Kidney glomerular epithelial cell (primary cell): ENCODE results near the gene SCG5.
A peak's percentile ranks its signal among the peaks of the same experiment; 100 is the strongest.

Experiments used
- DNase-seq: peaks from one replicate; lab custom pipeline; 2025; lab: John Stamatoyannopoulos, UW

The SCG5 gene

DNA sequence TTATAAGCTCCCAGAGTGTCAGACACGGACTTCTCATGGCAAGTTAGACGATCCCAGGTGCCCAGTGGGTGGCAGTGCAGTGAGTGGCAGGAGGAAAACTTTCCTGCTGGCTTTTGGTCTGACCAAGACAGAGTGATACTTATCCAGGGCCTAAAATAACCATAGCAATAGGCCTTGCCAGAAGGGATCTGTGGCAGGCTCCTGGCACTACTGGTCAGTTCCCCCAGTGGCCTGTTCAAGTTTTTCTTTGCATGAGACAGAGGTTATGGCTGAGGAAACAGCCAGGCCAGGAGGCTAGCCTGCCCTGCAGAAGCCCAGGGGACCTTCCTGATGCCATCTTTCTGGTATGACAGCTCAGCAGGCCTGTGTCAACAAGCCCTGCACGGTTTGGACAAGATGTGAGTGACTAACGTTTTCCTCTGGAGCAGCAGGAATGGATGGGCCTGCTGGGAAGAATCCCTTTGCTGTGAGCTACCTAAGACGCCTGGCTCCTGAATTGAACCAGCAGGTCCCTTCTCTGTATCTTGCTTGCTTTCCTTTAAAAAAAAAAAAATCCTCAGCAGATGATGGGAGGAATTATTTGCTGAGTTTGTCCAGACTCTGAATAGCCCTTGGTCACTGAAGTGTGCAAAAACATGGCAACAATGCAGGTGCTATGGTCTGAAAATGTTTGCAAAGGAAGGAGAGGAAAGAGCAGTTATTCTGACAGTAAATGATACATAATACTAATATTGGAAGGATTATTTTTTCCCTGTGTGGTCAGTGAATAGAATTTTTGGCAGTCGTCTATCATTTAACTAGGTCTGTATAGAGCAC is 18.0 kb downstream of the SCG5 start:
- peak; percentile 71 for DNase-seq

DNA sequence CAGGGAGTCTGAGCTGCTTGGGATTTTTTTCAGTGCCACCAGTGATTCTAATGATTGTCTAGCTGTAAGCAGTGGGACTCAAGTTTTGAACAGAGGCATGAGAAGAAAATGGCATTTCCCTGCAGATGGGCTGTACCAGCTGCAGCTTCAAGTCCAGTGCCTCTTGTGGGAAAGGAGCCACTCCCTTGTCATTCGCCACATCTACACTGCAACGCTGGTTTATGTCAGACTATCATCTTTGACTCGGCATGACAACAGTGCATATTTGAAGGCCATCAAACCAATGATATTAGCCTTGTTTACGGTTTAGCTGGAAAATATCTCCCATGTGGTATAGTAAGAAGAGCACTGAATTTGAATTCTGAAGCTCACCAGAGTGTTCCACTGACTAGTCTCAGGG is 22.2 kb downstream of the SCG5 start:
- DNase-seq = no peak

DNA sequence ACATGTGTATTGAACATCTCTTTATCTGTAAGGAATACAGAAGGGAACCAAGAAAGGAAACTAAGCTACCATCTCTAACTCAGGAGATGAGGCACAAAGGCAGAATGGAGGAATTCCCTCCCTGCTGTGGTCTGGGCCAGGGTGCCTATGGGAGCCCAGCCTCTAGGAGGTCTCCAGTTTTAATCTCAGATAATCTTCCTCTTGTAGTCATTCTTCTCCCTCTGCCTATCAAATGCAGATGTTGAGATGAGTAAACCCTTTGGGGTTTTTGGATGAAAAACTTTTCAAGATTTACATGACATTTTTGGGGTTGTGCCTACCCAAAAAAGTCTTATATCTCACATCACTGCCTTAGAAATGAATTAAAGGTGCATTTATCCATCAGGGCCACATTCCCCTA is 23.3 kb downstream of the SCG5 start:
- DNase-seq = no peak

DNA sequence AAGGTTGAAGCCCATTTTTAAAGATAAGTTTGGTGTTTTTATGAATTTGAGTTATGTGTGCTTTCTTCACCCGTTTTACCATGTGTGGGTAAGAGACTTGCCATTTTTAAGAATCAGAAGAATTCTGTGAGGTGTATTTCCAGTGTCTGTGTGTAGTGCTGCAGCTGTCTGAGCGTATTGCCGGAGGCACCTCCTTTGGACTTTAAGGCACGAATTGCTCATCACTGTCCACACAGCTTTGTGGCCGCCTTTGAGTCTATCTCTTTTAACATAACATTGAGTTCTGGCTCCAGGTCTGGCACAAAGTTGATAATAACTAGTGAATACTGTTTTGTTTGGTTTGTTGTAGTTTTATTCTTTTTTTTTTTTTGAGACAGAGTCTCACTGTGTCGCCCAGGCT is 25.8 kb downstream of the SCG5 start:
- no peak for DNase-seq

DNA sequence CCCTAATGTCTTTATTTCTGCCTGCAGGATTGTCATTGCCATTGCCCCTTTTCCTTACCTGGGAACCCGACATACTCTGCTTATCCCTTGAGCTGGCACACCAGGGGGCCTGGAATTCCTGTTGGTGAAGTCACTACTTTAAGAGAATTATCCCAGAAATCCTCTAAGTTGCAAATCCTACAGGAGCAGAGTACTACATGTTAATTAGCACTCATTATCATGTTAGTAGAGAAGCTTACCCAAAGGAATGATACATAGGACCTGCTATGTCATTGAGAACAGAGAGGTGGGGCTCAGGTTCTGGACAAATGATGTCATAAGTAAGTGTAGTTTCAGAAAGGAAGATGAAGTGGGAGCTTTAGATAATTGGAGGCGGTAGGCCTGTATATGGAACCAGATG is 27.4 kb downstream of the SCG5 start:
- no peak for DNase-seq

DNA sequence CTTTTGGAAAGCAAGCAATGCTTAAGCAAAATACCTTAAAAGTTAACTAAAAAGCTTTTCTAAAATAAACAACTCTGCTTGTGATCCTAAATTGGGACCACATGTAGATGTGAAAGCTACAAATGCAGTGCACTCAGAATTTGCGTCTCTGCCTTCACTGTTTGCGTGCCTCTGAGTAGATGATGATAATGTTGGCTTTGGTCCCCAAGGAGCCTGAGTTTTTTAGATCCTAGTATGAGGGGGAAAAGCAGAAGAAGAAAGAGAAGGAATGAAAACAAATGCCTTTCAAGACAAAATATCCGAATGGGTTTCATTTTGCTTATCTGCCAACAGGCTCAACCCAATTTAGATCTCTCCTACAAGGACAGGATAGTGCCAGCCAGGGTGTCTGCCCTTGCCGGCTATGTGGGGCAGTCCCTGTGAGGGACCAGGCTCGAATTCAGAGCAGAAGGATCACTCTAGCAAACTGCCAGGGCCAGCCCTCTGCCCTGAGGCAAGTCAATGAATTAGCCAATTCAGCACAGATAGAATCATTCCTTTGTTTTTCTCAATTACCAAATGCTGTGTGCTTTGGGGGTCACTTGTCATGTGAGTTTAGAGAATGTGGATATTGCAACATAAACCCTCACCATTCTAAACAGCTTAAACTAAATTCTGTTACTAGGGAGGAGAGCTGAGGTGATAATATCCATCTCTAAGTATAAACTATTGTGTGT is 28.5 kb downstream of the SCG5 start:
- DNase-seq = no peak

DNA sequence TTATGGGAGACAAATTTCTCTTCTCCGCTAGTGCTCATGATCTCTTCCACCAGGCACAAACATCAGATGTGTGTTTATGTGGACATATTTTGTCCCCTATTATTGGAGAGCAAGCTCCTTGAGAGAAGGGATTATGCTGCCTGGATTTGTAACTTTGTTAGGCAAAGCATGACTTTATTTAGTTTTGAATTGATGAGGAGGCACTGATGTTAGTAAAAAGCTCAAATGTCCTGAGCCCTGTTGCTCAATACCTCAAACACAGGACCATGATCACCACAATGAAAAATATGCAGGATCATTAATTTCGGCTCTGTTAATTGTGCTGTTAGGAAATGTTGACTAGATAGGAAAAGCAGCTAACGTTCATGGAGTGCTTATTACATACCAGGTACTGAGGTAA is 29.1 kb downstream of the SCG5 start:
- DNase-seq = no peak

DNA sequence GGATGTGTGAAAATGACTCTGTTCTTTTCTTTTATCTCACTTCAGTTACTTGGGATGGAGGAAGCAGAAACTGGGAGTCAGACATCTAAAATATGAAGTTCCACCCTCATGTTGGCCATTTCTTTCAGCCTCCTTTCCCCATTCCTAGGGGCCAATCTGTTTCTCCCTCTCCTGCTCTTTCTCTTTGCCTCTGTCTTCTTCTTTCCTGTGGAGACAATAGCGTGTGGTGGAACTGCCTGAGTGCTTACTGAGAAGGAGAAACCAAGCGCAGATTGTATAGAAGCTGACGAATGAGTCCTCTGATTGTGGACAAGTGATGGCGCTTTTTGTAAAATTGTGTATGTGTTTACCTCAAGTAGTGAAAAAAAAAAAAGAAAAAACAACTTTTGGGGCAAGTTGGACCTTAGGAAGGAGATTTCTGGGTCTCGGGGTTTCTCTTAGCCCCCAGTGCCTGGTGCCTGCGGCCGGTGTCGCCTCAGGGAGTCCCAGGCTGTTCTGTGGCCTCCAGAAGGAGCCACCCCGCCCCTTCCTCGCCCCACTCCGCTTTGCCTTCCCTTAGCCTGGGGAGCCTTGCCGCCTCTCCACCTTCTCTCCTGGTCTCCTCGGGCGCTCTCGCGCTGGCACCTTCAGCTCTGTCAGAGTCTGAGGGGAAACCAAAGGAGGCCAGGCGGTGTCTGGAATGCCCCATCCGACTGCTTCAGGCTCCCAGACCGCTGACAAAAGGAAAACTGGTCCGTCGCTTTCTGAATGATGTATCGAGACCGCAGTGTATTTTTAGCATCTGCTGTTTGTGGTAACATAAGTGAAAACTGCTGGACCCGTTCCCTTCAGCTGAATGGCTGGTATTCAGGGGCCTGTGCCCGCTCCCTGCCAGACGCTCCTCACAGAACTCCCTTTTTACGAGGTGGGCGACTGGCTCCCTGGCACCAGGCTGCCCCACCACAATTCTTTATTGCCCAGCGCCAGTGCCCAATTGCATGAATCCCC is 30.1 kb downstream of the SCG5 start:
- DNase-seq = no peak

DNA sequence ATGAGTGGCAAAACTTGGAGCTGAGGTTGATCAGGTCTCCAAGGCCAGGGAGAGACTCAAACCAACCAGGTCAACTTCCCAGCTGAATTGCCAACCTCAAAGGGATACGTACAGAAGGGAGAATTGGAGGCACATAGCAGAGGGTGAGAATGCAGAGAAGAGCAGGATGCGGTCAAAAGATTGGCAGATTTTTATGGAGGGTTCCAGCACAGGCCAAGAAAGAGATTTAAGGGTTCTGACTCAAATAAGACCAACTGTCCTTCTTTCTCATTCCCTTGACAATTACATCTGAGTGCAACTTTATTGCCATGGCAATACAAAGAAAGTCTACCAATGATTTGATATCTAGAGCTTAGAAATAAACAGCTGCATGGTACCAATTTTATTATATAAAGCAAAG is 33.2 kb downstream of the SCG5 start:
- no peak for DNase-seq

DNA sequence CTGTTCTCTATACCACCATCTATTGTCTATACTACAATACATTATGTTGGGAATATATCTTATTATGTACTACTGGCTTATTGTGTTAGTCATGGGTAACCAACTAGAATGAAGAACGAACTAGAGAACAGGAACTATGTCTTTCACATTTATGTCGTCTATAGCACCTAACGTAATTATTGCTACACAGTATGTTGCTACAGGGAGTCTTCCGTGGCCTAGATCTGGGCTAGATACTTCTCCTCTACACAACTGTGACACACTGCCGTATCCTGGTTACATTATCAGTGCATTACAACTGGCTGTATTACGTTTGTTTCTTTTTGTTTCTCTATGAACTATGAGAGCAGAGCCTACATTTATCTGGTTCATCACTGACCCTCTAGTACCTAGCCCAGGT is 34.0 kb downstream of the SCG5 start:
- DNase-seq = no peak

DNA sequence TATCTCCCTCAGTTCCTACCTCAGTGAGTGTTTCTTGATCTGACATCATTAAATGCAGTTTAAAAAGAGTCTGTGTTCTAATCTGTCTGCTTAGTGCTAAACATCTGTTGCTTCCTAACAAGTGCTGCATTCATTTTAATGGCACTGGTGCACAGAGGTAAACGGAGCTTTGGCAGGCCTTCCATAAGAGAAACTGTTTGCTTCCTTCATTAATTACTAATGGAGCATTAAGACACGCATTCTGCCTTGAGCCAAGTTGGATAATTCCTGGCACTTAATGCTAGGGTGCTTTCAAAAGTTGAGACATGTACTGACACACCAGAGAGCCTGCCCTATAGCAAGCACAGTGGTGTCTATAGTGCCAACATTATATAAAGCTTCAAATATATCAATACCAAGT is 34.7 kb downstream of the SCG5 start:
- no peak for DNase-seq

DNA sequence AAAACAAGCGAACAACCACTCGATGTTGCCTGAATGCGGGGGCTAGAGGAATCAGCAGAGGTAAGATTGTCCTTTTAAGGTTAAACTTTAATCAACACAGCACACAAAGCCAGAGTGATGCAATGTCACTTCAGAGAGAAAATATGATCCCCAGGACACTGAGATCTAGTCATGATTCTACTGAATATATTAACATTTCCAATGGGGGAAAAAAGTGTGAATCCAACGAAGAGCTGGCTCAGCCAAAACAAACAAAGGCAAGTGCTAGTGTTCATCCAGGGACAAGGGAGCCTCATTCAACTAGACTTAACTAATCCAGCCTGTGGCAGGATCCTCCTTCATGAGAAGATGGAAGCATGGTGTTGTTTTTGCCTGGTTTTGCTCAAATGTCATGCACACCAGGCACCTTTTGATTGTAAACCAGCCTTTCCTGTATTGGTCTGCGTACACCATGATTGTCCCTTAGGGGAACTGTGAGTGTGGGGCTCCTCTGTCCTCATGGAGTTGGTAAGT is 35.8 kb downstream of the SCG5 start:
- no peak for DNase-seq

DNA sequence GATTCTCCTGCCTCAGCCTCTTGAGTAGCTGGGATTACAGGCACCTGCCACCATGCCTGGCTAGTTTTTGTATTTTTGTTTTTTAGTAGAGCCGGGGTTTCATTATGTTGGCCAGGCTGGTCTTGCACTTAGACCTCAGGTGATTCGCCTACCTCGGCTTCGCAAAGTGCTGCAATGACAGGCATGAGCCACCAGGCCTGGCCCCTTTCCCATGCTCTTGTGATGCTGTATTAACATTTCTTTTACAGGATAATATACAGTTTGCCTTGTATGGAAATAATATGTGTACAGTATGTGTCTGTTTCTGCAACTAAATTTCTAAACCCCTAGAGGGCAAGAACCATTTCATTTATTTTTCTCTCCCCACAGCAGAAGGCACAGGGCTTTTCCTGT is 37.8 kb downstream of the SCG5 start:
- DNase-seq = no peak

DNA sequence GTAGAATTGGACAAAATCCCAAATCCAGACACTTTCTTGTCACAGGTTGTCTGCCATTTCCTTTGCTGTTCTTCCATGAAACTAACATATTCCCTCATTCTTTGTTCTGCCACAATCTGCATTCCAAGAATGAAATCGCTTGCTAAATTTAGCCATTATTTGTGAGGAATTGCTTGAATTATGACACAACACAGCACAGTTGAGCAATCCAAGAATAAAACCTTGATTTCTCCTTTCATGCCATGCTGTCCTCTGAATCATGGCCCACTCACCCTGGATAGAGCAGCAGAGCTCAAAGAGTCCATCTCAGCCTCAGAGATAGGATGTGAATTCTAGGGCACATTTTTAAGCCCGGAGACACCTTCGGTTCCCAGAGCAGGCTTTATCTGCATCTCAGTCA is 41.1 kb downstream of the SCG5 start:
- peak; percentile 59 for DNase-seq

DNA sequence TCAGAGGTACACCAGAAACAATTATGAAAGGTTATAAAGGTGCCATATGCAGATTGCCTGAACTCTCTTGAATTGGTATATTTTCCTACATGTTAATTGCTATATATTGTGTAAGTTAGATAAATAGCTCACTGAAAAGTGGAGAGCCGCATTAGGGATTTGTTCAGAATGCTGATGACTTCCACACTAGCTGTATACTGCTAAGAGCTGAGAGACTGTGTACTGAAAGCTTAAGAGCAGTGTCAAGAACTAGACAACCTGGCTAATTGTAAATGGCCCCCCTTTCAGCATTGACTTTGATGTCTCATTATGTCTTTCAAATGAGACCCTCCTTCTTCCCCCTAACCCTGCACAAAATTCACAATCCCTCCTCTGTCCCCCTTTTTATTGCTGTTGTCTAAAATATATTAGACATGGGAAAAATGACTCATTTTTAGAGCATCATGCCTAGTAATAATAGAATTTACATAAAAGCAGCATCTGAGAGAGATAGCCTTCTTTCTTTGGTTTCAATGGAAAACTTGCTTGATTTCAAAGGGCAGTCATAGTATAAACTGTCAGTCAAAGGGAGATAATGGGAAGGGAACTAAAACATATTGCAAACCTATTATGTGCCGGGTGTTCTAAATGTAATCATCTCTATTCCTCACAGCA is 41.6 kb downstream of the SCG5 start:
- no peak for DNase-seq

DNA sequence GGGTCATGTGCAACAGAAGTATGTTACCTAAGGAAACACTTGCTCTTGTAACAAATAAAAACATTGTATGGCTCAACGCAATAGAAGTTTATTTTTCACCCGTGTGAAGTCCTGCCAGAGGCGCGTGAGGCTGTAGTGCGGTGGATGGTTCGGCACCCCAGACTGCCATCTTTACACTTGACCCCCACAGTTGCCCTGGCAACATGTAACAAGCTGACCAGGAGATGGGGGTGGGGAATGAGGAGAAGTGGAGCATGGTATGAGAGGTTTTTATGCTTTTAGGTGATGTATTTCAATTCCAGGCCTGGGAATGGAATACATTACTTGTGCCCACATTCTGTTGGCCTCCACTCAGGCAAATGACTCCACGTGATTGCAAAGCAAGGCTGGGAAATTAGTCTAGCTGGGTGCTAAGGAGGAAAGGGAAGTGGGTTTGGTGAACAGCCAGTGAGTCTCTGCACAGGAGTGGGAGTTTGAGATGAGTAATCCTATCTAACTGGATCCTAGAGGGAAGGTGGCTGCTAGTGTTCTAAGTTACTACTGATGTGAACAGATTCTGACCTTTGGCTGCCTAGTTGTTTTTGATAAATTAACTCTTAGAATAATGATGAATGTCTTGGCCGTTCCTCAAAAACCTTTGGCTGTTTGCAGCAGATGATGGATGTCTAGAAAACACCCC is 42.5 kb downstream of the SCG5 start:
- DNase-seq = peak; percentile 96

DNA sequence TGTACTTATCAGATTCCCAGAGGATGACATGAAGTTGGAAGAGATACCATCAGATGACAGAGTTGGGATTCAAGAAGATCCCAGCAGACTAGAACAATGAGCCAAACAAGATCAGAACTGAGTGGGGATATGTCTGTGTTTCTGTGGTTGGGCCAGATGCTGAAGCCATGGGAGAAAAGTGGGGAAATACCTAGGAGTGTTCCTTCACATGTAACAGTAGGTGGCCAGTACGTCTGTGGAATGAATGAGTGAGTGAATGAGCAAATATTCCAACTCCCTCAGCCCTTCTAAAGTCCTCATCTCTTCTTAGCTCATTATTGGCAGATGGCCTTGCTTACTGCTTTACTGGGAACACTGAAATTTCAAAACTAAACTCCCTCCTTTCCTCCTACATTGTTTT is 44.1 kb downstream of the SCG5 start:
- no peak for DNase-seq

DNA sequence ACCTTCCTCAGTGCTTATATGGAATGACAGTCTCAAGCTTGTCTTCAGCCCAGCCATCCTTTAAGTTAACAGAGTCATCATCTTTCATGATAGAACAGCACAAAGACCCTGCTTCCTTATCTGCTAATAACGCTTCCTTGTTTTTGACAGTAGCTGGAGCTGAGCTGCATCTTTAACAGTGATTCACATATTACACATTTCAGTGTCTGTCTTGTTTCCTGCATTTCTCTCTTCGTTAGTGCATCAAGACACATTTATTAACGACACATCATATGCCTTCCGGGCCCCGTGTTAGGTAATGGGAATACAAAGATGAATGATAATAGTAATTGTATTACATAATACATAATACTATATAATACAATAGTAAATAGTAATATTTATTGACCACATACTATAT is 46.0 kb downstream of the SCG5 start:
- DNase-seq = peak; percentile 74

DNA sequence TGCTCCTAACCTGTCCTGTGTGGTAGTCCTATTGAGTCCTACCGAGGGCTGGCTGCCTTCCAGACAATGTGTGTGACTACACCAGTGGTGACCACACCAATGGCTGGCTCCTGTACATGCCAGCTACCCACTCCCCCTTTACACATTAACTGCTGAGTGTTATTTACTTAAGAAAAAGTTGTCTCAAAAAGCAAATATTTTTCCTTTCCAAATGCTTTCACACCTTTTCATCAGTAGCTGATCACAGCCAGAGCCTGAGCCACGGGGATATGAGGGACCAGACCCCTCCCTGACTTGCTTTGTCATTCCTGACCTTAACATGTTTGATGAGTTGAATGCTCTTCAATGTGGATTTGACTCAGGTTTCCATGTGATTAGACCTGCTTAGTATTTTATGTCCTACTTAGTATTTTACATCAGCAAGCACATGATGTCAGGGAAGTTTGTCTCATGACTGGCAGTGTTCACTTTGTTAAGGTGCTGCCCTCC is 46.7 kb downstream of the SCG5 start:
- peak; percentile 90 for DNase-seq

DNA sequence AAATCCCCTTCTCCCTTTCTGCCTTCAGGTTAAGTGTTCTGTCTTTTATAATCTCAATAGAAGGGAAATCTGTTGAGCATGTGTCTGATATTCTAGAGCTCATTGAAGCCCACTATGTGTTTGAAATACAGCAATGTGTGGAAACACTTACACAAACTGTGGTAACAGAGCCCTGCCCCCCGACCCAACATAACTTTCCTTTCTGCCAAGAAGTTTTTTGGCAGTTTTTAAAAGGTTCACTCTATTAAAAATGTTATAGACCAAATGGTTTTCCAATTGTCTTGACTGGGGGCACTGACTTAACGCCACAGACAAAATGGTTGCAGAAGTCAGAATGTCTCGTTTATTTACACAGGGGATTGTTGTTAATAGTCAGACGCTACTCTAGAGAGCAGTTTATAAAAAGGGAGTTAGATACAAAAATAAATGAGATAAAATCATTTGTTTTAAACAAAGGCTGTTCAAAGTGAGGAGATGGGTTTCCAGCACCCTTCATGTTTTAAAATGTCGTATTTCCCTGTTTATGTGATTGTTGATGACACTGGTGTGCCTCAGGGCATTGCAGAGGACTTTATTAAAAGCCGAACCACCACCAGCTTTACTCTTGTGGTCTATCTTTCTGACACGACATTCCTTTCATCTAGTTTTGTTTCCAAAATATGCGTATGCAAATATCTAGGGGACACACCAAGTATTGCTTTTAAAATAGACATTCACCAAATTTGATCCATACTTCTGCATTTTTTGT is 49.6 kb downstream of the SCG5 start:
- DNase-seq = no peak
